ENCODE data around the gene UNC93B1.

The UNC93B1 gene

GRCh38 chr11:68012044-68012842, 8.3 kb upstream of the UNC93B1 start:
- peak in 2 of 3 donors; percentile 33 to 51 for DNase-seq
- ChIA-PET POLR2A (interaction anchor here (0.6 kb wide), 1 partner anchor 186 kb away, joined by 4 read pairs; no protein-coding TSS in a partner anchor), CTCF (interaction anchor here (4.4 kb wide), 1 partner anchor 30 kb away, joined by 25 read pairs; no protein-coding TSS in a partner anchor)
- 54% methylated on average over 11 of the region's 17 CpGs for WGBS (ENCODE audit: insufficient coverage)
- no peaks in the 10 kb centered on the region for H3K9me3 ChIP-seq (ENCODE audit: control extremely low read depth in 1 of 5, control insufficient read depth in 4 of 5, insufficient read depth in 2 of 5, low read depth in 1 of 5, low read length in 4 of 5)
- H3K36me3 ChIP-seq (ENCODE audit: control insufficient read depth in 4 of 4, insufficient read depth in 4 of 4, low read length in 3 of 4): no peaks in the 10 kb centered on the region
- H3K4me1 ChIP-seq (ENCODE audit: control extremely low read depth in 1 of 4, control insufficient read depth in 4 of 4, insufficient read depth in 4 of 4, low read length in 3 of 4): peaks cover 0 to 75% (median 62%) of the 10 kb centered on the region in 4 experiments
- no peaks in the 10 kb centered on the region for H3K27me3 ChIP-seq (replicated peaks in 2 of 5; ENCODE audit: control insufficient read depth in 4 of 5, insufficient read depth in 5 of 5, low read length in 4 of 5)
- H3K4me3 ChIP-seq (ENCODE audit: control insufficient read depth in 1 of 7, extremely low read depth in 1 of 7, insufficient read depth in 4 of 7, low read depth in 2 of 7, low read length in 6 of 7): peak overlapping the region in 1 of 7 experiments; percentile 24
- no peak overlapping the region for H3K27ac ChIP-seq (ENCODE audit: insufficient read depth in 1 of 2, low read depth in 1 of 2, low read length in 2 of 2, poor library complexity in 1 of 2, severe bottlenecking in 2 of 2)

- Histone ChIP-seq H3K27ac (ENCODE audit: insufficient read depth in 1 of 2, low read depth in 1 of 2, low read length in 2 of 2, poor library complexity in 1 of 2, severe bottlenecking in 2 of 2) (no peak overlapping the region), H3K9me3 (ENCODE audit: control extremely low read depth in 1 of 5, control insufficient read depth in 4 of 5, insufficient read depth in 2 of 5, low read depth in 1 of 5, low read length in 4 of 5) (no peaks in the 10 kb centered on the region), H3K4me3 (ENCODE audit: control insufficient read depth in 1 of 7, extremely low read depth in 1 of 7, insufficient read depth in 4 of 7, low read depth in 2 of 7, low read length in 6 of 7) (peak overlapping the region in 4 of 7 experiments; percentile 19 to 65 (median 38)), H3K4me1 (ENCODE audit: control extremely low read depth in 1 of 4, control insufficient read depth in 4 of 4, insufficient read depth in 4 of 4, low read length in 3 of 4) (peaks cover 0 to 81% (median 66%) of the 10 kb centered on the region in 4 experiments), H3K36me3 (ENCODE audit: control insufficient read depth in 4 of 4, insufficient read depth in 4 of 4, low read length in 3 of 4) (no peaks in the 10 kb centered on the region), H3K27me3 (replicated peaks in 2 of 5; ENCODE audit: control insufficient read depth in 4 of 5, insufficient read depth in 5 of 5, low read length in 4 of 5) (no peaks in the 10 kb centered on the region)
- DNase-seq: peak in 2 of 3 donors; percentile 64 to 71
- ChIA-PET CTCF (interaction anchor here (1.2 to 4.4 kb wide), 8 partner anchors 8 to 65 kb away, joined by 3 to 25 read pairs (median 8); partner anchors contain the start of genes NDUFS8 and TCIRG1), POLR2A (interaction anchor here (1.1 kb wide), 1 partner anchor 8 kb away, joined by 4 read pairs; no protein-coding TSS in a partner anchor)
- 38% methylated on average over 15 of the region's 16 CpGs for WGBS (ENCODE audit: insufficient coverage)
Measured at GRCh38 chr11:68011051-68011943, 7.4 kb upstream of the UNC93B1 start.

- CTCF ChIA-PET: interaction anchor here (1.1 to 4.4 kb wide), 12 partner anchors 9 to 198 kb away, joined by 3 to 25 read pairs (median 6); partner anchors contain the start of genes NDUFS8 and TCIRG1
- H3K27ac ChIP-seq (ENCODE audit: insufficient read depth in 1 of 2, low read depth in 1 of 2, low read length in 2 of 2, poor library complexity in 1 of 2, severe bottlenecking in 2 of 2): peak within 1 kb of the TSS in 1 of 2 experiments; percentile 63
Measured at GRCh38 chr11:68010090-68011041, 6.5 kb upstream of the UNC93B1 start, which contains the start of gene ALDH3B1. TSS of gene ALDH3B1 (plus strand) at chr11:68010327. CDS start at chr11:68015298, 4,971 bp downstream.

GRCh38 chr11:68009391-68010089, 5.6 kb upstream of the UNC93B1 start:
- WGBS (ENCODE audit: insufficient coverage): 17% methylated on average over 8 of the region's 12 CpGs
- Histone ChIP-seq H3K4me3 (ENCODE audit: control insufficient read depth in 1 of 7, extremely low read depth in 1 of 7, insufficient read depth in 4 of 7, low read depth in 2 of 7, low read length in 6 of 7) (peak overlapping the region in 3 of 7 experiments; percentile 48 to 65 (median 54)), H3K36me3 (ENCODE audit: control insufficient read depth in 4 of 4, insufficient read depth in 4 of 4, low read length in 3 of 4) (no peaks in the 10 kb centered on the region), H3K27ac (ENCODE audit: insufficient read depth in 1 of 2, low read depth in 1 of 2, low read length in 2 of 2, poor library complexity in 1 of 2, severe bottlenecking in 2 of 2) (peak overlapping the region in 1 of 2 experiments; percentile 63), H3K9me3 (ENCODE audit: control extremely low read depth in 1 of 5, control insufficient read depth in 4 of 5, insufficient read depth in 2 of 5, low read depth in 1 of 5, low read length in 4 of 5) (no peaks in the 10 kb centered on the region), H3K27me3 (replicated peaks in 2 of 5; ENCODE audit: control insufficient read depth in 4 of 5, insufficient read depth in 5 of 5, low read length in 4 of 5) (no peaks in the 10 kb centered on the region), H3K4me1 (ENCODE audit: control extremely low read depth in 1 of 4, control insufficient read depth in 4 of 4, insufficient read depth in 4 of 4, low read length in 3 of 4) (peaks cover 0 to 88% (median 72%) of the 10 kb centered on the region in 4 experiments)
- CTCF ChIA-PET: interaction anchor here (0.8 to 4.4 kb wide), 14 partner anchors 10 to 199 kb away, joined by 3 to 25 read pairs (median 4); partner anchors contain the start of genes NDUFS8 and TCIRG1
- peak; percentile 75 to 94 (median 88) for DNase-seq
- POLR2A ChIA-PET: no interaction called here

More at GRCh38 chr11:68010090-68011041, 6.5 kb upstream of the UNC93B1 start, which contains the start of gene ALDH3B1:
- H3K36me3 ChIP-seq (ENCODE audit: control insufficient read depth in 4 of 4, insufficient read depth in 4 of 4, low read length in 3 of 4): no peaks in the 10 kb centered on the region
- H3K27me3 ChIP-seq (replicated peaks in 2 of 5; ENCODE audit: control insufficient read depth in 4 of 5, insufficient read depth in 5 of 5, low read length in 4 of 5): no peaks in the 10 kb centered on the region
- 39% methylated on average over 30 of the region's 33 CpGs for WGBS (ENCODE audit: insufficient coverage)
- H3K4me1 ChIP-seq (ENCODE audit: control extremely low read depth in 1 of 4, control insufficient read depth in 4 of 4, insufficient read depth in 4 of 4, low read length in 3 of 4): peaks cover 0 to 86% (median 69%) of the 10 kb centered on the region in 4 experiments
- H3K9me3 ChIP-seq (ENCODE audit: control extremely low read depth in 1 of 5, control insufficient read depth in 4 of 5, insufficient read depth in 2 of 5, low read depth in 1 of 5, low read length in 4 of 5): no peaks in the 10 kb centered on the region
- POLR2A ChIA-PET: interaction anchor here (1.1 kb wide), 1 partner anchor 9 kb away, joined by 4 read pairs; no protein-coding TSS in a partner anchor
- DNase-seq: peak; percentile 57 to 84 (median 76)
- H3K4me3 ChIP-seq (ENCODE audit: control insufficient read depth in 1 of 7, extremely low read depth in 1 of 7, insufficient read depth in 4 of 7, low read depth in 2 of 7, low read length in 6 of 7): peak within 1 kb of the TSS in 5 of 7 experiments; percentile 19 to 65 (median 48)

- Histone ChIP-seq H3K27ac (ENCODE audit: insufficient read depth in 1 of 2, low read depth in 1 of 2, low read length in 2 of 2, poor library complexity in 1 of 2, severe bottlenecking in 2 of 2) (peak overlapping the region in 1 of 2 experiments; percentile 63), H3K4me3 (ENCODE audit: control insufficient read depth in 1 of 7, extremely low read depth in 1 of 7, insufficient read depth in 4 of 7, low read depth in 2 of 7, low read length in 6 of 7) (peak overlapping the region in 2 of 7 experiments; percentile 48 to 65), H3K27me3 (replicated peaks in 2 of 5; ENCODE audit: control insufficient read depth in 4 of 5, insufficient read depth in 5 of 5, low read length in 4 of 5) (no peaks in the 10 kb centered on the region), H3K36me3 (ENCODE audit: control insufficient read depth in 4 of 4, insufficient read depth in 4 of 4, low read length in 3 of 4) (no peaks in the 10 kb centered on the region), H3K4me1 (ENCODE audit: control extremely low read depth in 1 of 4, control insufficient read depth in 4 of 4, insufficient read depth in 4 of 4, low read length in 3 of 4) (peaks cover 0 to 86% (median 75%) of the 10 kb centered on the region in 4 experiments), H3K9me3 (ENCODE audit: control extremely low read depth in 1 of 5, control insufficient read depth in 4 of 5, insufficient read depth in 2 of 5, low read depth in 1 of 5, low read length in 4 of 5) (no peaks in the 10 kb centered on the region)
- POLR2A ChIA-PET: no interaction called here
- WGBS (ENCODE audit: insufficient coverage): 31% methylated on average over 16 of the region's 27 CpGs
- DNase-seq: peak in 2 of 3 donors; percentile 69 to 86
- CTCF ChIA-PET: interaction anchor here (0.8 to 4.4 kb wide), 12 partner anchors 10 to 134 kb away, joined by 3 to 25 read pairs (median 4); no protein-coding TSS in a partner anchor
Measured at GRCh38 chr11:68008381-68009337, 4.8 kb upstream of the UNC93B1 start.

All from common myeloid progenitor, CD34-positive (primary cell).